H1 (cell line): ENCODE results near the gene ANKRD24. TPM values are rescaled to one million over a fixed set of nuclear protein-coding genes. Genes with fewer than 3 reads are reported as not detected.

Experiments used
- CTCF ChIA-PET: fragments of 300-600 bp; sonication (Branson Sonifier 250); formaldehyde crosslinking; loops from one replicate; lab custom pipeline; 2021; ENCODE audit not compliant: partially characterized antibody; lab: Charles Lee
- POLR2A ChIA-PET: fragments of 300-600 bp; sonication (Branson Sonifier 250); formaldehyde crosslinking; loops from one replicate; lab custom pipeline; 2021; ENCODE audit warnings: inconsistent platforms; ENCODE audit not compliant: partially characterized antibody; lab: Charles Lee
- DNase-seq, 2 experiments: peaks; one replicate each; pipeline versions ENCODE4 v3.0.0 to v3.0.0-alpha.2; 2010 to 2022; ENCODE audit warnings: low spot score in 2 of 2, low read depth in 1 of 2, mixed read lengths in 1 of 2
- FAIRE-seq: peaks from 2 replicates; lab custom pipeline; 2011; peaks lifted over from hg19 to GRCh38; lab: Jason Lieb, UNC
- H2AFZ ChIP-seq: 2 replicates; pipeline ENCODE4 v1.8.1; 2012; ENCODE audit warnings: low read length, inconsistent platforms
- H2AK5ac ChIP-seq: 2 replicates; pipeline ENCODE4 v1.6.1; 2013; ENCODE audit warnings: low read depth, low read length
- H2BK120ac ChIP-seq: replicated peaks from 2 replicates; pipeline ENCODE3; 2013; ENCODE audit warnings: low read depth, low read length, inconsistent platforms
- H2BK12ac ChIP-seq: 2 replicates; pipeline ENCODE4 v1.6.1; 2013; ENCODE audit warnings: low read depth, low read length
- H2BK15ac ChIP-seq: 2 replicates; pipeline ENCODE4 v1.6.1; 2013; ENCODE audit warnings: low read length
- H2BK20ac ChIP-seq: 2 replicates; pipeline ENCODE4 v1.6.1; 2013; ENCODE audit warnings: low read length
- H2BK5ac ChIP-seq: 2 replicates; pipeline ENCODE4 v1.6.1; 2013; ENCODE audit warnings: low read depth, low read length
- H3K14ac ChIP-seq: 2 replicates; pipeline ENCODE4 v1.6.1; 2013; ENCODE audit warnings: inconsistent platforms; ENCODE audit not compliant: insufficient read length
- H3K18ac ChIP-seq: 2 replicates; pipeline ENCODE4 v1.6.1; 2013; ENCODE audit warnings: low read length; ENCODE audit errors: extremely low read depth
- H3K23ac ChIP-seq: 2 replicates; pipeline ENCODE4 v1.6.1; 2013; ENCODE audit warnings: inconsistent platforms; ENCODE audit not compliant: insufficient read length
- H3K23me2 ChIP-seq: 2 replicates; pipeline ENCODE4 v1.6.1; 2013; ENCODE audit warnings: low read depth, low read length
- H3K27ac ChIP-seq: 2 replicates; pipeline ENCODE4 v1.6.1; 2011; ENCODE audit warnings: low read depth, low read length, inconsistent platforms
- H3K27me3 ChIP-seq, 4 experiments: replicated peaks in 1 of 4; 1 replicate in 1 of 4; 2 replicates in 3 of 4; pipeline versions ENCODE4 v1.6.1 to v1.8.1; 2011 to 2013; ENCODE audit warnings: low read length in 3 of 4, mild to moderate bottlenecking in 3 of 4, inconsistent platforms in 2 of 4, mixed read lengths in 2 of 4, moderate library complexity in 1 of 4; ENCODE audit not compliant: control insufficient read depth in 3 of 4, insufficient read depth in 3 of 4; ENCODE audit errors: extremely low read depth in 1 of 4
- H3K36me3 ChIP-seq, 4 experiments: 2 replicates each; pipeline versions ENCODE4 v1.6.1 to v1.8.1; 2011 to 2013; ENCODE audit warnings: mild to moderate bottlenecking in 4 of 4, low read length in 3 of 4, moderate library complexity in 2 of 4, control low read depth in 1 of 4, inconsistent platforms in 1 of 4; ENCODE audit not compliant: insufficient read depth in 4 of 4, control insufficient read depth in 2 of 4
- H3K4ac ChIP-seq: replicated peaks from 2 replicates; pipeline ENCODE3; 2013; ENCODE audit warnings: low read length, low read depth, mixed read lengths, inconsistent platforms; ENCODE audit not compliant: insufficient read length
- H3K4me1 ChIP-seq, 4 experiments: replicated peaks in 1 of 4; 1 replicate in 1 of 4; 2 replicates in 3 of 4; pipeline versions ENCODE4 v1.6.1 to v1.8.1; 2011 to 2013; ENCODE audit warnings: low read length in 3 of 4, inconsistent platforms in 2 of 4, mixed read lengths in 1 of 4; ENCODE audit not compliant: insufficient read depth in 4 of 4, control insufficient read depth in 3 of 4
- H3K4me2 ChIP-seq, 2 experiments: 2 replicates each; pipeline versions ENCODE4 v1.6.1 to v1.8.1; 2011 to 2013; ENCODE audit warnings: low read depth in 2 of 2, low read length in 2 of 2, control low read depth in 1 of 2, inconsistent platforms in 1 of 2, mild to moderate bottlenecking in 1 of 2; ENCODE audit not compliant: insufficient read depth in 1 of 2
- H3K4me3 ChIP-seq, 4 experiments: fragments of 200-600, 300-600 bp in 1 of 4; sonication (generic), shearing (Covaris generic), sonication (Bioruptor Twin) in 1 of 4; 2 replicates each; pipeline versions ENCODE4 v1.5.1 to v1.8.1; 2011 to 2016; ENCODE audit warnings: low read length in 4 of 4, low read depth in 3 of 4, control low read depth in 2 of 4, inconsistent platforms in 2 of 4, mild to moderate bottlenecking in 2 of 4, mixed read lengths in 1 of 4, moderate library complexity in 1 of 4; ENCODE audit not compliant: insufficient read depth in 2 of 4; ENCODE audit errors: extremely low read depth in 1 of 4
- H3K56ac ChIP-seq: replicated peaks from 2 replicates; pipeline ENCODE3; 2013; ENCODE audit warnings: low read depth, mild to moderate bottlenecking, mixed read lengths, low read length, inconsistent platforms; ENCODE audit not compliant: insufficient read length
- H3K79me1 ChIP-seq: 2 replicates; pipeline ENCODE4 v1.6.1; 2013; ENCODE audit warnings: low read depth, low read length, control low read depth
- H3K79me2 ChIP-seq, 2 experiments: 2 replicates each; pipeline versions ENCODE4 v1.6.1 to v1.8.1; 2012 to 2013; ENCODE audit warnings: low read length in 2 of 2, mild to moderate bottlenecking in 2 of 2, inconsistent platforms in 1 of 2; ENCODE audit not compliant: insufficient read depth in 2 of 2, control insufficient read depth in 1 of 2
- H3K9ac ChIP-seq, 4 experiments: replicated peaks in 1 of 4; 1 replicate in 1 of 4; 2 replicates in 3 of 4; pipeline versions ENCODE4 v1.6.1 to v1.8.1; 2011 to 2013; ENCODE audit warnings: low read depth in 3 of 4, low read length in 3 of 4, control low read depth in 2 of 4, mild to moderate bottlenecking in 2 of 4, moderate library complexity in 2 of 4, inconsistent platforms in 1 of 4; ENCODE audit errors: extremely low read depth in 1 of 4
- H3K9me3 ChIP-seq, 2 experiments: 2 replicates each; pipeline versions ENCODE4 v1.6.1 to v1.8.1; 2012 to 2013; ENCODE audit warnings: mild to moderate bottlenecking in 2 of 2, moderate library complexity in 2 of 2, control low read depth in 1 of 2, inconsistent platforms in 1 of 2, low read depth in 1 of 2, low read length in 1 of 2, mixed read lengths in 1 of 2; ENCODE audit not compliant: insufficient read depth in 2 of 2
- H4K20me1 ChIP-seq, 2 experiments: replicated peaks in 1 of 2; 2 replicates each; pipeline versions ENCODE3 to v1.8.1; 2011 to 2013; ENCODE audit warnings: inconsistent platforms in 2 of 2, low read length in 2 of 2, mild to moderate bottlenecking in 1 of 2; ENCODE audit not compliant: insufficient read depth in 2 of 2, control insufficient read depth in 1 of 2
- H4K5ac ChIP-seq: 2 replicates; pipeline ENCODE4 v1.6.1; 2013; ENCODE audit warnings: low read length, low read depth, mixed read lengths, inconsistent platforms; ENCODE audit not compliant: insufficient read length
- H4K8ac ChIP-seq: 2 replicates; pipeline ENCODE4 v1.8.0; 2013; ENCODE audit warnings: mild to moderate bottlenecking, moderate library complexity, low read length, inconsistent platforms; ENCODE audit not compliant: insufficient read depth; ENCODE audit errors: extremely low read depth
- H4K91ac ChIP-seq: replicated peaks from 2 replicates; pipeline ENCODE3; 2013; ENCODE audit warnings: low read length, mixed read lengths, inconsistent platforms; ENCODE audit not compliant: insufficient read length
- CBX5 ChIP-seq: fragments of 300-800, 300-1000 bp; sonication (generic); IDR thresholded peaks from 2 replicates; pipeline ENCODE4 v1.7.1; 2016; ENCODE audit warnings: antibody characterized with exemption, low read length, low read depth
- CHD1 ChIP-seq: IDR thresholded peaks from 2 replicates; pipeline ENCODE4 v1.6.1; 2012; ENCODE audit warnings: low read depth, low read length, improper control_type of control experiment
- CREB1 ChIP-seq: IDR thresholded peaks from 2 replicates; pipeline ENCODE4 v1.6.1; 2012; ENCODE audit warnings: inconsistent platforms
- E2F6 ChIP-seq: IDR thresholded peaks from 2 replicates; pipeline ENCODE4 v1.6.1; 2012; ENCODE audit warnings: inconsistent platforms
- EZH2 ChIP-seq: fragments of 200-600 bp; sonication (generic); IDR thresholded peaks from 2 replicates; pipeline ENCODE4 v1.7.1; 2012; ENCODE audit warnings: low read depth, mild to moderate bottlenecking, moderate library complexity, low read length, inconsistent platforms; ENCODE audit not compliant: severe bottlenecking
- HDAC6 ChIP-seq: IDR thresholded peaks from one replicate; pipeline ENCODE4 v1.7.1; 2012; ENCODE audit warnings: low read depth, mild to moderate bottlenecking, inconsistent platforms, low read length, moderate library complexity
- KDM5A ChIP-seq: fragments of 200-600 bp; IDR thresholded peaks from 2 replicates; pipeline ENCODE4 v1.7.1; 2012; ENCODE audit warnings: mild to moderate bottlenecking, low read length, inconsistent platforms, mixed read lengths
- POU5F1 ChIP-seq: IDR thresholded peaks from 2 replicates; pipeline ENCODE4 v1.6.1; 2011; ENCODE audit warnings: low read depth, mild to moderate bottlenecking, low read length, moderate library complexity
- RFX5 ChIP-seq: IDR thresholded peaks from 2 replicates; pipeline ENCODE4 v1.6.1; 2011; ENCODE audit warnings: low read depth, low read length, improper control_type of control experiment, borderline replicate concordance
- SP1 ChIP-seq: IDR thresholded peaks from 2 replicates; pipeline ENCODE4 v1.6.1; 2011; ENCODE audit warnings: low read depth, low read length
- TAF1 ChIP-seq: IDR thresholded peaks from 2 replicates; pipeline ENCODE4 v1.6.1; 2011; ENCODE audit warnings: mild to moderate bottlenecking, low read depth, low read length
- TEAD4 ChIP-seq: IDR thresholded peaks from 2 replicates; pipeline ENCODE4 v1.6.1; 2012; ENCODE audit warnings: low read depth, low read length, inconsistent platforms, mixed read lengths
- WGBS, 2 experiments: shearing (Covaris generic) in 1 of 2; methylation state at CpG; one replicate each; pipeline versions ENCODE4 v1.1.6 to v1.1.7; 2013 to 2015; ENCODE audit warnings: low lambda C conversion rate in 2 of 2, mixed read lengths in 2 of 2, inconsistent platforms in 1 of 2, low coverage in 1 of 2, missing lambda C conversion rate in 1 of 2; ENCODE audit not compliant: insufficient replicate concordance in 2 of 2, insufficient coverage in 1 of 2, insufficient read length in 1 of 2; ENCODE audit errors: extremely low coverage in 1 of 2, missing lambda C conversion rate in 1 of 2; 5-methylcytosine and 5-hydroxymethylcytosine counted together
- polyA plus RNA-seq, 7 experiments: library from polyadenylated mRNA; depleted of rRNA in 3 of 7; stranded (reverse) in 5 of 7; unstranded in 2 of 7; fragments of >200 nt in 5 of 7; fragments of 200-250 nt in 2 of 7; gene quantifications; 1 replicate in 5 of 7; 2 replicates in 1 of 7; 4 replicates in 1 of 7; pipeline versions ENCODE4 v1.2.1 to v1.2.3, GENCODE V29; 2011 to 2013; ENCODE audit warnings: missing spikeins in 2 of 7, mixed read lengths in 2 of 7
- total RNA-seq: library from RNA; stranded (reverse); fragmentation: NEBNext Ultra II Directional; extraction: Animal tissue kit (Norgen Biotek cat#: 25700); gene quantifications from 2 replicates; pipeline ENCODE4 v1.2.1, GENCODE V29; 2021

Gene ANKRD24
- total and polyA plus RNA-seq, 2 of the 8 experiments (the other 6 are each of a cell fraction or from before 2014, with no cell fraction given) = 7.6 to 14.1 TPM

- Histone ChIP-seq H3K14ac (no peak overlapping the region), H4K91ac (no peak overlapping the region), H3K79me2 (no peaks in the 10 kb centered on the region), H2BK15ac (no peak overlapping the region), H2BK20ac (no peak overlapping the region), H4K5ac (no peak overlapping the region), H3K27ac (no peak overlapping the region)
- POLR2A ChIA-PET = interaction anchor here (0.6 kb wide), 1 partner anchor 439 kb away, joined by 3 read pairs; no protein-coding TSS in a partner anchor
- TF ChIP-seq HDAC6 (no peak), E2F6 (no peak), TAF1 (no peak), POU5F1 (no peak), TEAD4 (no peak), CBX5 (no peak), CHD1 (no peak), CREB1 (no peak), KDM5A (no peak), SP1 (no peak), RFX5 (no peak), EZH2 (no peak)
- TF ChIP-seq, all 59 proteins: peak for 0
- peaks cover 0 to 2% (median 0%) of the 10 kb centered on the region in 4 experiments; a peak in 3 of 7 replicates for H3K4me1 ChIP-seq
- H2BK12ac ChIP-seq = no peak overlapping the region
- DNase-seq = no peak
- no peak overlapping the region for H4K8ac ChIP-seq
- H3K27me3 ChIP-seq = peaks cover 0 to 7% (median 3%) of the 10 kb centered on the region in 4 experiments; a peak in 2 of 7 replicates
- no peak overlapping the region for H3K4me2 ChIP-seq
- no peak overlapping the region for H3K4me3 ChIP-seq
- no peak overlapping the region for H2BK120ac ChIP-seq
- no peak overlapping the region for H3K4ac ChIP-seq
- H3K23ac ChIP-seq = no peak overlapping the region
- H3K36me3 ChIP-seq = no peaks in the 10 kb centered on the region
- 84% methylated on average over 8 of the region's 8 CpGs; no CpG with 5 or more reads in 1 of the 2 experiments for WGBS, 2 experiments
- no peak overlapping the region for H3K18ac ChIP-seq
- no peaks in the 10 kb centered on the region for H4K20me1 ChIP-seq
- FAIRE-seq = no peak
- H3K79me1 ChIP-seq = no peaks in the 10 kb centered on the region
- no peak overlapping the region for H2BK5ac ChIP-seq
- H3K23me2 ChIP-seq = peaks cover 4% of the 10 kb centered on the region
- CTCF ChIA-PET = interaction anchor here (1.0 to 4.4 kb wide), 3 partner anchors 9 to 32 kb away, joined by 3 to 18 read pairs (median 5); no protein-coding TSS in a partner anchor
- H2AK5ac ChIP-seq = no peak overlapping the region
- no peak overlapping the region for H3K9ac ChIP-seq
- H3K9me3 ChIP-seq = no peaks in the 10 kb centered on the region
- H2AFZ ChIP-seq = no peak overlapping the region
- H3K56ac ChIP-seq = no peak overlapping the region
These were observed 13.5 kb downstream of the ANKRD24 start for GRCh38 chr19:4196009-4196408.
